ENCODE results near the gene SH3BP1.

- no peak for TF ChIP-seq GATA3 (IDR thresholded peaks at IDR 0.05; ENCODE audit: low read depth, low read length)
- no peak for TF ChIP-seq GATA2 (IDR thresholded peaks at IDR 0.05; ENCODE audit: low read depth, low read length)
These were observed 3.9 kb downstream of the SH3BP1 start for GRCh38 chr22:37643225-37643847.
